SJCRH30 (cell line): Measurements from ENCODE around the gene NFKBIL1. TPM values are rescaled to one million over a fixed set of nuclear protein-coding genes. Genes with fewer than 3 reads are reported as not detected.

Source experiments
- DNase-seq, 2 experiments: peaks; one replicate each; pipeline ENCODE4 v3.0.0-alpha.2; 2015 to 2020
- H3K27ac ChIP-seq: fragments of 250-450 bp; sonication (Bioruptor Pico); 2 replicates; pipeline ENCODE4 v1.5.1; 2020; ENCODE audit warnings: mild to moderate bottlenecking, moderate library complexity
- H3K27me3 ChIP-seq: fragments of 250-450 bp; sonication (Bioruptor Pico); 2 replicates; pipeline ENCODE4 v1.5.1; 2020; ENCODE audit warnings: mild to moderate bottlenecking, moderate library complexity
- H3K36me3 ChIP-seq: fragments of 250-450 bp; sonication (Bioruptor Pico); 2 replicates; pipeline ENCODE4 v1.5.1; 2020; ENCODE audit warnings: mild to moderate bottlenecking, moderate library complexity
- H3K4me1 ChIP-seq: fragments of 250-450 bp; sonication (Bioruptor Pico); 2 replicates; pipeline ENCODE4 v1.5.1; 2020; ENCODE audit warnings: mild to moderate bottlenecking, moderate library complexity
- H3K4me3 ChIP-seq: fragments of 250-450 bp; sonication (Bioruptor Pico); 2 replicates; pipeline ENCODE4 v1.5.1; 2020; ENCODE audit warnings: mild to moderate bottlenecking, moderate library complexity
- H3K9me3 ChIP-seq: fragments of 250-450 bp; sonication (Bioruptor Pico); replicated peaks from 2 replicates; pipeline ENCODE4 v1.5.1; 2020; ENCODE audit warnings: mild to moderate bottlenecking, moderate library complexity
- total RNA-seq: library from RNA; depleted of rRNA; stranded (reverse); fragments of >200 nt; shearing (Covaris generic); gene quantifications from 2 replicates; pipeline ENCODE4 v1.2.3, GENCODE V29; 2014

The NFKBIL1 gene
- total RNA-seq, 1 experiment from 2014 or later: 8.5 TPM

- Histone ChIP-seq H3K27me3 (no peaks in the 10 kb centered on the region; the same call in 1 of the 2 replicates), H3K4me3 (no peak overlapping the region), H3K4me1 (no peaks in the 10 kb centered on the region), H3K27ac (no peak overlapping the region), H3K36me3 (no peaks in the 10 kb centered on the region), H3K9me3 (no peaks in the 10 kb centered on the region)
- DNase-seq: no peak
These were observed 31.0 kb downstream of the NFKBIL1 start for GRCh38 chr6:31578184-31579118.

GRCh38 chr6:31579119-31579505 is 31.7 kb downstream of the NFKBIL1 start:
- no peaks in the 10 kb centered on the region for H3K9me3 ChIP-seq
- H3K36me3 ChIP-seq: no peaks in the 10 kb centered on the region
- no peak for DNase-seq
- no peak overlapping the region for H3K27ac ChIP-seq
- no peak overlapping the region for H3K4me3 ChIP-seq
- no peaks in the 10 kb centered on the region for H3K4me1 ChIP-seq
- no peaks in the 10 kb centered on the region; the same call in 1 of the 2 replicates for H3K27me3 ChIP-seq

GRCh38 chr6:31579546-31580437 is 32.4 kb downstream of the NFKBIL1 start:
- no peak for DNase-seq

GRCh38 chr6:31580438-31580740 is 33.0 kb downstream of the NFKBIL1 start:
- DNase-seq: no peak
- H3K4me3 ChIP-seq: peak overlapping the region; percentile 64
- no peaks in the 10 kb centered on the region for H3K9me3 ChIP-seq
- no peaks in the 10 kb centered on the region for H3K36me3 ChIP-seq
- H3K27me3 ChIP-seq: no peaks in the 10 kb centered on the region; the same call in 1 of the 2 replicates
- H3K27ac ChIP-seq: no peak overlapping the region
- no peaks in the 10 kb centered on the region for H3K4me1 ChIP-seq

More at GRCh38 chr6:31579546-31580437, 32.4 kb downstream of the NFKBIL1 start:
- Histone ChIP-seq H3K27me3 (no peaks in the 10 kb centered on the region; the same call in 1 of the 2 replicates), H3K27ac (no peak overlapping the region), H3K36me3 (no peaks in the 10 kb centered on the region), H3K9me3 (no peaks in the 10 kb centered on the region), H3K4me1 (no peaks in the 10 kb centered on the region), H3K4me3 (no peak overlapping the region)

- peak; percentile 82 to 83 for DNase-seq
- H3K27me3 ChIP-seq: no peaks in the 10 kb centered on the region
- no peaks in the 10 kb centered on the region for H3K4me1 ChIP-seq
- peak overlapping the region; percentile 64 for H3K4me3 ChIP-seq
- no peak overlapping the region for H3K27ac ChIP-seq
- H3K36me3 ChIP-seq: no peaks in the 10 kb centered on the region
- H3K9me3 ChIP-seq: no peaks in the 10 kb centered on the region
These were observed 33.5 kb downstream of the NFKBIL1 start for GRCh38 chr6:31580807-31581433.

- Histone ChIP-seq H3K27me3 (no peaks in the 10 kb centered on the region), H3K4me1 (no peaks in the 10 kb centered on the region), H3K36me3 (no peaks in the 10 kb centered on the region), H3K27ac (no peak overlapping the region), H3K9me3 (no peaks in the 10 kb centered on the region), H3K4me3 (peak overlapping the region; percentile 64)
- peak in 1 of 2 experiments; percentile 10 for DNase-seq
These were observed 34.2 kb downstream of the NFKBIL1 start for GRCh38 chr6:31581434-31582229.

- Histone ChIP-seq H3K36me3 (no peaks in the 10 kb centered on the region), H3K9me3 (no peaks in the 10 kb centered on the region), H3K27ac (no peak within 1 kb of the TSS), H3K4me1 (no peaks in the 10 kb centered on the region), H3K4me3 (peak within 1 kb of the TSS; percentile 64), H3K27me3 (no peaks in the 10 kb centered on the region)
- no peak for DNase-seq
These were observed 34.8 kb downstream of the NFKBIL1 start, which contains the start of gene LTB for GRCh38 chr6:31582230-31582643. TSS of gene LTB (minus strand) at chr6:31582424. CDS start at chr6:31582417, 7 bp downstream.

GRCh38 chr6:31585491-31585890 is 38.1 kb downstream of the NFKBIL1 start:
- Histone ChIP-seq H3K4me1 (0 out of 2 replicates have a peak, but pooled peaks cover 4% of the 10 kb centered on the region), H3K9me3 (no peaks in the 10 kb centered on the region), H3K27ac (no peak overlapping the region), H3K4me3 (no peak overlapping the region), H3K27me3 (no peaks in the 10 kb centered on the region), H3K36me3 (no peaks in the 10 kb centered on the region)
- DNase-seq: no peak

- Histone ChIP-seq H3K36me3 (no peaks in the 10 kb centered on the region), H3K9me3 (no peaks in the 10 kb centered on the region), H3K27me3 (no peaks in the 10 kb centered on the region), H3K4me3 (no peak within 1 kb of the TSS), H3K27ac (no peak within 1 kb of the TSS), H3K4me1 (0 out of 2 replicates have a peak, but pooled peaks cover 4% of the 10 kb centered on the region)
- no peak for DNase-seq
These were observed 38.6 kb downstream of the NFKBIL1 start, which contains the start of gene LST1 for GRCh38 chr6:31586008-31586407. TSS of gene LST1 (plus strand) at chr6:31586277. CDS start at chr6:31587300, 1,023 bp downstream.

- Histone ChIP-seq H3K4me3 (no peak overlapping the region), H3K4me1 (0 out of 2 replicates have a peak, but pooled peaks cover 4% of the 10 kb centered on the region), H3K9me3 (no peaks in the 10 kb centered on the region), H3K27ac (no peak overlapping the region), H3K36me3 (no peaks in the 10 kb centered on the region), H3K27me3 (no peaks in the 10 kb centered on the region)
- no peak for DNase-seq
These were observed 39.3 kb downstream of the NFKBIL1 start for GRCh38 chr6:31586599-31587281.

- H3K27ac ChIP-seq: no peak overlapping the region
These were observed 40.7 kb downstream of the NFKBIL1 start for GRCh38 chr6:31587791-31588777.

GRCh38 chr6:31588871-31589650 is 41.7 kb downstream of the NFKBIL1 start:
- H3K27ac ChIP-seq: no peak overlapping the region
- no peaks in the 10 kb centered on the region for H3K9me3 ChIP-seq
- H3K4me1 ChIP-seq: 0 out of 2 replicates have a peak, but pooled peaks cover 4% of the 10 kb centered on the region
- no peak overlapping the region for H3K4me3 ChIP-seq
- no peaks in the 10 kb centered on the region for H3K27me3 ChIP-seq
- no peaks in the 10 kb centered on the region for H3K36me3 ChIP-seq
- peak; percentile 47 to 59 for DNase-seq

More at GRCh38 chr6:31587791-31588777, 40.7 kb downstream of the NFKBIL1 start:
- DNase-seq: no peak
- H3K27me3 ChIP-seq: no peaks in the 10 kb centered on the region
- no peaks in the 10 kb centered on the region for H3K36me3 ChIP-seq
- no peak overlapping the region for H3K4me3 ChIP-seq
- no peaks in the 10 kb centered on the region for H3K9me3 ChIP-seq
- 0 out of 2 replicates have a peak, but pooled peaks cover 4% of the 10 kb centered on the region for H3K4me1 ChIP-seq
